HG03103 (cell line): ENCODE data around the gene PAN2.
"Not testable (repeated sequence)": the region's sequence is repeated elsewhere in the genome, so short reads cannot be mapped to it uniquely, and the experiment has no call there.

Experiments
- ATAC-seq: cut with Tn5 transposase; IDR thresholded peaks from one replicate; pipeline ENCODE4 v1.9.1; 2021; ENCODE audit warnings: low read depth; ENCODE audit not compliant: unreplicated experiment

Gene PAN2

GRCh38 chr12:56348776-56349175 is 15.0 kb upstream of the PAN2 start:
- ATAC-seq: no peak

- ATAC-seq: not testable (repeated sequence)
Observed at GRCh38 chr12:56347255-56347654, 13.5 kb upstream of the PAN2 start.

- no peak for ATAC-seq
Observed at GRCh38 chr12:56346675-56347074, 12.9 kb upstream of the PAN2 start.

GRCh38 chr12:56342290-56342689 is 8.5 kb upstream of the PAN2 start:
- ATAC-seq: not testable (repeated sequence)

- ATAC-seq: no peak
Observed at GRCh38 chr12:56341616-56342015, 7.8 kb upstream of the PAN2 start.

GRCh38 chr12:56339158-56339422 is 5.3 kb upstream of the PAN2 start:
- ATAC-seq: no peak

- ATAC-seq: no peak
Observed at GRCh38 chr12:56338308-56339157, 4.7 kb upstream of the PAN2 start, which contains the start of gene IL23A. TSS of gene IL23A (plus strand) at chr12:56338884. CDS start at chr12:56339045, 161 bp downstream.

GRCh38 chr12:56337753-56338251 is 4.0 kb upstream of the PAN2 start:
- ATAC-seq: no peak

GRCh38 chr12:56336361-56337167 is 2.8 kb upstream of the PAN2 start:
- no peak for ATAC-seq

- ATAC-seq: not testable (repeated sequence)
Observed at GRCh38 chr12:56335527-56335926, 1.7 kb upstream of the PAN2 start.

- no peak for ATAC-seq
Observed at GRCh38 chr12:56334490-56334793, 642 bp upstream of the PAN2 start.

- no peak for ATAC-seq
Observed at GRCh38 chr12:56333197-56333678, 562 bp downstream of the PAN2 start.

- no peak for ATAC-seq
Observed at GRCh38 chr12:56332512-56333196, 1.1 kb downstream of the PAN2 start.

GRCh38 chr12:56330936-56331490 is 2.8 kb downstream of the PAN2 start:
- no peak for ATAC-seq

GRCh38 chr12:56326533-56326932 is 7.3 kb downstream of the PAN2 start:
- ATAC-seq: no peak

- ATAC-seq: no peak
Observed at GRCh38 chr12:56326126-56326525, 7.7 kb downstream of the PAN2 start.

GRCh38 chr12:56324206-56324605 is 9.6 kb downstream of the PAN2 start:
- no peak for ATAC-seq

- not testable (repeated sequence) for ATAC-seq
Observed at GRCh38 chr12:56321610-56322009, 12.2 kb downstream of the PAN2 start.

- ATAC-seq: no peak
Observed at GRCh38 chr12:56321027-56321426, 12.8 kb downstream of the PAN2 start.

- no peak for ATAC-seq
Observed at GRCh38 chr12:56317675-56318074, 16.1 kb downstream of the PAN2 start.
